Measurements from ENCODE around the gene TIFAB.

GRCh38 chr5:135467051-135467625 is 15.0 kb upstream of the TIFAB start:
- TF ChIP-seq CTCF (IDR thresholded peaks at IDR 0.05) (no peak), POLR2A (IDR thresholded peaks at IDR 0.05; ENCODE audit: low read length) (no peak), CBX2 (IDR thresholded peaks at IDR 0.05; ENCODE audit: borderline replicate concordance, low read depth) (no peak), JUN (IDR thresholded peaks at IDR 0.05) (no peak), MAX (IDR thresholded peaks at IDR 0.05) (no peak)
